Jurkat, Clone E6-1 (cell line): ENCODE measurements around the gene SFMBT2.

ENCODE experiments used
- DNase-seq: peaks from one replicate; pipeline ENCODE4 v3.0.0-alpha.2; 2011; ENCODE audit warnings: low read depth, low spot score
- H3K4me3 ChIP-seq: 2 replicates; pipeline ENCODE4 v1.5.1; 2011; ENCODE audit warnings: mild to moderate bottlenecking, low read length, control low read depth, moderate library complexity

The SFMBT2 gene

DNA sequence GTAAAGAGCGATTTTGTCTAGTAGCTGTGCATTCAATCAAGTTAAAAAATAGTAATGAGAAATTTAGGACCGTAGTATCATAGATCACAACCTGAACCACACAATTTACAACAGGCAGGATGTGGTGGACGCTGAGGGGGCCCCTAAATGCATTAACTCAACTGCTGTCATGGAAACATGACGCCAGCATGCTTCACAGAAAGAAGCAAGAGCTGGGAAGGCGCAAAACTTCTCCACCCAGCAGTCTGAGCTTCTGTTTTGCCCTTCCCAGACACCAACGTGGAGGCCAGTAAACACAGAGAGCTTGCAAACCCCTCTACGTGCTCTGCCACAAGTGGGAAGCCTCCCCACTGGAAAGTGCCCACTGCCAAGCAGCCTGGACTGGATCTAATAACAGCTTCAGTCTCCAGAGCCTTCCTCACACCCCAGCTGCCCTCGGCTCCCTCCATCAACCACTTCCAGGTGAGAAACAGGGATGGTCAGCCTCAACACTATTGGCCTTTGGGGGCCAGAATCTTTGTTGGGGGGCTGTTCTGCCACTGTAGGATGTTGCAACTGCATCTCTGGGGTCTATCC lies 151.8 kb downstream of the SFMBT2 start:
- H3K4me3 ChIP-seq = no peak overlapping the region
- peak; percentile 80 for DNase-seq

GRCh38 chr10:7255517-7255916 lies 155.3 kb downstream of the SFMBT2 start:
- no peak overlapping the region for H3K4me3 ChIP-seq
- no peak for DNase-seq

GRCh38 chr10:7251696-7252465 lies 159.0 kb downstream of the SFMBT2 start:
- H3K4me3 ChIP-seq = no peak overlapping the region
- DNase-seq = no peak

DNA sequence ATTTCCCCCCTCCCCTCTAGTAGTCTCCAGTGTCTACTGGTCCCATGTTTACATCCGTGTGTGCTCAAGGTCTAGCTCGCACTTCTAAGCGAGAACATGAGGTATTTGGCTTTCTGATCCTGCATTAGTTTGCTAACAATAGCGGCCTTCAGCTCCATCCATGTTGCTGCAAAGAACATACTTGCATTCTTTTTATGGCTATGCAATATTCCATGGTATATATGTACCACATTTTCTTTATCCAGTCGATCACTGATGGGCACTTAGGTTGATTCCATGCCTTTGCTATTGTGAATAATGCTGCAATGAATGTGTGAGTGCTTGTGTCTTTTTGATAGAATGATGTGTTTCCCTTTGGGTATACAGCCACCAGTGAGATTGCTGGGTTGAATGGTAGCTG lies 160.6 kb downstream of the SFMBT2 start:
- H3K4me3 ChIP-seq = no peak overlapping the region
- no peak for DNase-seq

DNA sequence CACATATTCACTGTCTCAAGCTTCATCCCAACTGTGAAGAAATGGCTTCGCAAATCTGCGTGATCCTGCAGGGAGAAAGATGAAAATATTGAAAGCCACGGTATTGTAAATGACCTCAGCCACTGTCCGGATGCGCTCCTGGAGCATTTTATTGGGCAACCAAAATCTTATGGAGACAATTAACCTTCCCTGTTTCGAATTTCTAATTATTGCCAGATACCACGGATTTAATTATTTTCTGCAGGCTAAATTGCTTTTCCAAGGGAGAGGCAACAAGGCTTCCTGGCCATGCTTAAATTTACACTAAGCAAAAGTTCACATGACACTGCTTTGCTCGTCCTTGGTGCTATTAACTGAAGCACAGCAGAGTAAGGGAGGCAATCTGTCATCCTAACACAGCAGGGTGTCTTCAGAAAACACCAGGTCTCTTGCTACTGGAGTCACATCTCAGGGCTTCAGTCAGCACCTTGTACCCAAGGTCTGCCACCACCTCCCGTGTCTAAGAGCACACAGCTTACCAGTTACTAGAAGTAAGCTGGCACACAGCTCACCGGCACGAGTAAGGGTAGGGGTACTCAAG lies 162.2 kb downstream of the SFMBT2 start:
- DNase-seq = no peak

DNA sequence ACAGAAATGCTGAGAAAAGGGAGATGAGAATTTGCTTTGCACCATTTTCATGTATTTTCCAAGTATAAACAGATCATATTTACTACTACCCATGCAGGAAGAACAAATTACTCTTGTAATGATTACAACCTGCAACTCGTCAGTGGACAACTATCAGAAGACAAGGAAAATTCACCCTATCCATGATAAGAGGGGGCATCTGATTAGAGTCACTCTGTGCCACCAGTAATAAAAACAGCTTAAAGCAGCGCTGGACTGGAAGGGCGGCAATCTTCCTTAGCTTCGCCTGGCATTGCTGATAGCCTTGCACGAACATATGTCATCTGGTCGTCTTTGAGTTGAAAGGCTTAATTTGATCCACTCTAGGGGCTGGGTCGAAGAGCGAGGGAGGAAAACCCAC lies 162.7 kb downstream of the SFMBT2 start:
- DNase-seq = no peak
- H3K4me3 ChIP-seq = no peak overlapping the region

More for the DNA sequence above, 162.2 kb downstream of the SFMBT2 start:
- no peak overlapping the region for H3K4me3 ChIP-seq

DNA sequence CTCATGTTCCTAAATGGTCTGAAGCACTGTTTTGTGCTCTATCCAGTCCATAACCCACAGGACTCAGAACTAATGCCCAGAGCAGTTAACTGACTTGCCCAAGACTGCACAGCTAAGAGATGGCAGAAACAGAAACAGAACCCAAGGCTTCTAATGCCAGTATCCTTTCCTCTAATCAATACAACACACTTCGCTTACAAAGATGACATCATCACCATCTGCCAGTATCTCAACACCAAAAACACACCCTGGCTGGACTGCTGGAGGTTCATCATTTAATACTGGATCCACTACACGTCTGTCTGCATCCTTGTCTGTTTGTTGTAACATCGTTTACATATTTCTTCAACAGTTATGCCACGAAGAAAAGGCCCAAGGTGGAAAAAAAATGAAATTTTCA lies 165.3 kb downstream of the SFMBT2 start:
- DNase-seq = no peak
- H3K4me3 ChIP-seq = no peak overlapping the region

DNA sequence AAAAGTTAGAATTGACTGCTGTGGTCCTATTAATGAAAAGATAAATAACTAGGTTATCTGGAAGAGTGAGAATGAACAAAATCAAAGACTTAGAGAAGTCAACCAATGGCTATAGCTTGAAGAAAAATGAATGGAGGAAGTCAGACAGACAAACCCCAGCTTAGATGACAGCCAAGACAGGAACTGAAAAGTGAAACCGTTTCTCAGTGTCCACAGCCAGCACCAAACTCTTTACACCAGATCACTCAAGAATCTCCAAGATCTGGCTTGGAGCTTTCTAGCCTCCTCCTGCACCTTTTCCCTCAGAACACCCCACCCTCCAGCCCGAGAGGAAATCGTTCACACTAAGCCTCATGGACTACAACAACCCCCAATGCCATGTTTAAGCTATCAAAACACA lies 167.0 kb downstream of the SFMBT2 start:
- H3K4me3 ChIP-seq = no peak overlapping the region
- DNase-seq = no peak

DNA sequence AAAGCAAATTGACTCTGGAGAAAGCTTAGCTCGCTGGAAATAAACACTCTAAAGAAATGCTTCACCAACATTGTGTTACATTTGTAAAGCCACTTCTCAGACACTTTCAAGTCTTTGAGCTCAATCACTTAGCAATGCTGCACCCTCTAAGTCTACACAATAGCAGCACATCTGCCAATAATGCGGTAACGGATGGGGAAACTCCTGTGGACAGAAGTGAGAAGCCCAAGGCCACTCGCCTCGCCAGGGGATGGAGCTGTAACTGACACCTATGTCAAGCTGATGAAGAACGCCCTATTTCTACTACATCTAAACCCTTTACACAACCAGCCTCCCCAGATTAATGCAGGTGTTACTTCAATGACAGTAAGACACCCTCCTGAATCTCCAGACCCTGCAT lies 167.7 kb downstream of the SFMBT2 start:
- DNase-seq = no peak
- no peak overlapping the region for H3K4me3 ChIP-seq

GRCh38 chr10:7239312-7239985 lies 171.4 kb downstream of the SFMBT2 start:
- peak; percentile 66 for DNase-seq

GRCh38 chr10:7235376-7235775 lies 175.5 kb downstream of the SFMBT2 start:
- H3K4me3 ChIP-seq = no peak overlapping the region
- DNase-seq = no peak

More at GRCh38 chr10:7239312-7239985, 171.4 kb downstream of the SFMBT2 start:
- H3K4me3 ChIP-seq = no peak overlapping the region

GRCh38 chr10:7234109-7234508 lies 176.7 kb downstream of the SFMBT2 start:
- no peak for DNase-seq
- H3K4me3 ChIP-seq = no peak overlapping the region

GRCh38 chr10:7233259-7233991 lies 177.4 kb downstream of the SFMBT2 start:
- H3K4me3 ChIP-seq = no peak overlapping the region
- no peak for DNase-seq

DNA sequence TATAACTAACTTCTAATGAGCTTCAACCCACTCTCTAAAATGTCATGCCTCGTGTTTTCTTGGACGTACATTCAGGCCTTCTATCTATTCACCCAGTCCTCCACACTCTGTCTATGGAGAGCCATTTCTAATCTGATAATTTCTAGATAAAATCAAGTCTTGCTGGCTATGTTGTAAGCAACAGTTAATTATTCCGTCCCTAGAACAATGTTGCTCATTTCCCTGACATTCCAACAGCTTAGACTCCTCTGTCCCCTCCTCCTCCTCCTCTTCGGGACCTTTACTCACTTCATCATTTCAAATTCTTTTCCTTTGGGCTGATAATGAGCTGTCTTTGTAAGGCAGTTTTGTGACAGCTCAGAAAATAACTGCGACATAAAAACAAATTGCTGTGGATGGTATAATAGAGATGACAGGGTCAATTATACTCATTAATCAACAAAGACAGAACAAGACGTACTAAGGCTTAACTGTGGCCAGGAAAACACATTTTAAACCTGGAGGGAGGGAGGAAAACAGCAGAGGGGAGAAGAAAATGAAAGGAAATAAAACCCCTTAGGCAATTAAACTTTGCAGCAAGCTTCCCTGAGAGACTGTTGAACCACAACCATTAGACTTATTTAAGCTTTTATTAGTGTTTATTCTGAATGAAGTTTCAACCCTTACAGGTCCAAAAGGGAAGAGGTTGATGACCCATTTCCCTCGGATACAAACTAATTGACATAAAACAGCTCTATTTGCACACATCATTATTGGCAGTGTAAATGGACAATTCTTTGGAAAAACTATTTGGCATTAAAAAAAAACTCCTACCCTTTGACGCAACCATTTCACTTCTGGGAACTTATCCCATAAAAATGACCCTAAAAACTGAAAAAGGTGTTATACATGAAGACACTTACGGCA lies 179.1 kb downstream of the SFMBT2 start:
- H3K4me3 ChIP-seq = no peak overlapping the region
- no peak for DNase-seq

GRCh38 chr10:7230951-7231350 lies 179.9 kb downstream of the SFMBT2 start:
- no peak overlapping the region for H3K4me3 ChIP-seq
- DNase-seq = no peak

DNA sequence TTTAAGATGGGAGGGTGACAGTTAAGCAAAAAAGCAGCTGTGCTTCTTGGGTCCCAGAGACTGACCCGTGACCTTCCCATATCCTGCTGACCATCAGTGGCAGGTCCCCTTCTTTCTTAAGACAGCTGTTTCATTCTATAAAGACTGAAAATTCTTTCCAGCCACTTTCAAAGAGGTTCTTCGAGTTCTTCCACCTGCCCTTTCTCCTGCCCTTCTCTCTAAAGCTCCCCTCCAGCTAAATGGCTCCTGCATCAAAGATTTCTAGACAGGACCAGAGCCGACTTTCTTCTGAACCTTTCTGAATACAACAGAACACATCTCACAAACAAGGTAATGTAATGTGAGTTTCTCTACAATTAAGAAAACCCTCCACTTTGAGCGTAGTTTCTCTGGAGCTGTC lies 180.8 kb downstream of the SFMBT2 start:
- no peak overlapping the region for H3K4me3 ChIP-seq
- DNase-seq = no peak

DNA sequence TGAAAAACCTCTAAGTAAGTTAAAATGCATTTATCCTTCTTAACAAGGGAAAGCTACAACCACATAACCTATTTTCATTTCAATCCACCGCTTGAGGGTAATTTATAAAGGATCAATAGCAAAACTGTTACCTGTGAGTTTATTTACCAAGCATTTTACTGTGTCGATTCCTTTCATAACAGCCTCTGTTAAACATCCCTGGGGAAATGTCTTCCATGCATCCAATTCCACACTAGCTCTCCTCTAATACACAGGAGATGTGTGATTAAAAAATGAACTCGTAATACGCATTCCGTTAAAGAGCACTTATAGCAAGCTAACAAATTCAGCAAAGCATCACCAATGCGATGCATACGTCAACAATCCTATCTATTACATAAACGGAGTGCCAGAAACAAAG lies 185.7 kb downstream of the SFMBT2 start:
- H3K4me3 ChIP-seq = no peak overlapping the region
- no peak for DNase-seq

GRCh38 chr10:7218968-7219367 lies 191.9 kb downstream of the SFMBT2 start:
- no peak for DNase-seq
- H3K4me3 ChIP-seq = no peak overlapping the region
